OCI-LY7 (cell line): ENCODE measurements around the gene MADD. TPM values are rescaled to one million over a fixed set of nuclear protein-coding genes. Genes with fewer than 3 reads are reported as not detected.

ENCODE experiments used
- BruUV-seq: library from RNA; stranded (reverse); fragments of 400-500 nt; replicated peaks from 2 replicates; lab custom pipeline; 2021; lab: Mats Ljungman, UMichigan
- CTCF ChIA-PET: fragments of 300-600 bp; sonication (Branson Sonifier 250); formaldehyde crosslinking; loops from one replicate; lab custom pipeline; 2022; ENCODE audit warnings: antibody characterized with exemption; ENCODE audit not compliant: unreplicated experiment; lab: Charles Lee
- POLR2A ChIA-PET: fragments of 300-600 bp; sonication (Branson Sonifier 250); formaldehyde crosslinking; loops from one replicate; lab custom pipeline; 2022; ENCODE audit warnings: antibody characterized with exemption; lab: Charles Lee
- DNase-seq: peaks from one replicate; pipeline ENCODE4 v3.0.0-alpha.2; 2015; ENCODE audit warnings: low spot score
- H2AFZ ChIP-seq: fragments of 200-600 bp; sonication (generic), shearing (Covaris generic); 2 replicates; pipeline ENCODE4 v1.6.1; 2014; ENCODE audit warnings: mild to moderate bottlenecking, antibody characterized with exemption, low read length, moderate library complexity
- H3K27ac ChIP-seq: fragments of 200-600 bp; sonication (generic); 2 replicates; pipeline ENCODE4 v1.5.1; 2014; ENCODE audit warnings: mixed run types, low read depth, mild to moderate bottlenecking, moderate library complexity, low read length, inconsistent platforms; ENCODE audit not compliant: poor library complexity, severe bottlenecking
- H3K36me3 ChIP-seq: fragments of 200-600 bp; sonication (generic); 2 replicates; pipeline ENCODE4 v1.6.1; 2014; ENCODE audit warnings: mild to moderate bottlenecking, antibody characterized with exemption, low read length, moderate library complexity, mixed read lengths; ENCODE audit not compliant: insufficient read depth
- H3K4me1 ChIP-seq: fragments of 200-600 bp; sonication (generic); 2 replicates; pipeline ENCODE4 v1.5.1; 2014; ENCODE audit warnings: mild to moderate bottlenecking, low read length; ENCODE audit not compliant: insufficient read depth, poor library complexity, severe bottlenecking
- H3K4me2 ChIP-seq: fragments of 200-600 bp; sonication (generic); 2 replicates; pipeline ENCODE4 v1.6.1; 2014; ENCODE audit warnings: mild to moderate bottlenecking, low read length
- H3K4me3 ChIP-seq: fragments of 200-600 bp; sonication (generic); 2 replicates; pipeline ENCODE4 v1.5.1; 2014; ENCODE audit warnings: mild to moderate bottlenecking, low read depth, low read length; ENCODE audit not compliant: poor library complexity, severe bottlenecking
- H3K79me2 ChIP-seq: fragments of 200-600 bp; sonication (generic); 2 replicates; pipeline ENCODE4 v1.6.1; 2016; ENCODE audit warnings: low read depth, mild to moderate bottlenecking, low read length, moderate library complexity, mixed read lengths; ENCODE audit not compliant: insufficient read depth
- H3K9me2 ChIP-seq: fragments of 200-600 bp; sonication (generic); 2 replicates; pipeline ENCODE4 v1.6.1; 2016; ENCODE audit warnings: mild to moderate bottlenecking, low read length, mixed read lengths; ENCODE audit not compliant: insufficient read depth
- H3K9me3 ChIP-seq: fragments of 200-600 bp; sonication (generic); 2 replicates; pipeline ENCODE4 v1.6.1; 2014; ENCODE audit warnings: mild to moderate bottlenecking, mixed run types, low read length, mixed read lengths
- H4K20me1 ChIP-seq: fragments of 200-600 bp; sonication (generic); 2 replicates; pipeline ENCODE4 v1.6.1; 2014; ENCODE audit warnings: mild to moderate bottlenecking, antibody characterized with exemption, low read length, moderate library complexity, mixed read lengths; ENCODE audit not compliant: insufficient read depth
- CTCF ChIP-seq: fragments of 200-600 bp; sonication (generic); conservative IDR thresholded peaks from 2 replicates; pipeline ENCODE4 v1.5.1; 2014; ENCODE audit warnings: mild to moderate bottlenecking, antibody characterized with exemption, low read length, moderate library complexity, mixed read lengths
- EZH2phosphoT487 ChIP-seq: fragments of 200-600 bp; sonication (generic); IDR thresholded peaks from 2 replicates; pipeline ENCODE4 v1.6.1; 2018; ENCODE audit warnings: low read depth, borderline replicate concordance, mild to moderate bottlenecking, mixed run types, antibody characterized with exemption, low read length, moderate library complexity, mixed read lengths
- intact Hi-C: fragments of 100-400 bp; cut with micrococcal nuclease; formaldehyde crosslinking; loops from one replicate; pipeline ENCODE4 v1.10.0; 2022; ENCODE audit not compliant: unreplicated experiment
- total RNA-seq, 2 experiments: library from RNA; depleted of rRNA in 1 of 2; stranded (reverse); fragments of >200 nt in 1 of 2; shearing (Covaris generic) in 1 of 2; gene quantifications; 2 replicates each; pipeline ENCODE4 v1.2.3, GENCODE V29; 2014 to 2022

Gene MADD
- total RNA-seq, 2 experiments from 2014 or later, result 32.1 to 47.8 TPM

DNA sequence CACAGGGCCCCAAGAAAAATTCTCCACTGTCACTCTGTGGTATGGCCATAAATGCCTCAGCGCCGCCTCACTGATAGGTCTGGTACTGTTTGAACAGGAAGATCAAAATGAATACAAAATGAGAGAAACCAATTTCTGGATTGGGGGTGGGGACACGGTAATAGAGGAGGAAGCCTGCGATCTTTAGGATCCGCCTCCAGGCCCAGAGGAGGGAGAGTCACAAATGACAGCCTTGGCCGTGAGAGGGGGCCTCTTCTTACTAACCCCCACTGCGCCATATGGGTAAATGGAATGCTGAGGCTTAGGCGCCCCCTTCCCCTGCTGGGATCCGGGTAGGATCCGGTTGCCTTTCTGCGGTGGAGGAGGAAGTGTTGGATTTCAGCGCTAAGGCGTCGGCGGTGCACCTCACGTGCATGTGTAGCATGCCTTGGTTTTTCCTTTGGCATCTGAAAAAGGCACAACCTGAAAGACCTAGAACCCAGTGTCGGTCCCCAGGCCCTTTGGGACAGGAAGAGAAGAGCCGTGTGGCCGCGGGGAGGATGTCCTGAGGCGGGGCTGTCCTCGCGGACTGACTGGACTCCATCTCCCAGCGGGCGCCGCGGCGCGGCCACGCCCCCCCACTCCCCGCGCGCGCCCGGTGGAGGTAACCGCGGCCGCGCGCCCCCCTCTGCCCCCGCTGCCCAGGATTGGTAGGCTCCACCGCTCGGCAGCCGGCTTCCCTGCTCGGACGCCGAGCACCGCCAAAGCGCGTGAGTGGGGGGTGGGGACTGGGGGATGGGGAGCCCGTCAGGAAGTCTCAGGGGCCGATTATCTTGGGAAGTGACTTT, 718 bp upstream of the MADD start:
- intact Hi-C loops, result loop anchor here (1.0 to 2.0 kb wide), 6 partner anchors 50 to 157 kb away; partner anchors contain the start of genes DDB2, PSMC3 and SLC39A13
- H4K20me1 ChIP-seq, result peaks cover 24% of the 10 kb centered on the region; the same call in 1 of the 2 replicates
- H3K9me3 ChIP-seq, result no peaks in the 10 kb centered on the region
- no TSS peak for BruUV-seq
- H3K36me3 ChIP-seq, result peaks cover 6% of the 10 kb centered on the region; the same call in 1 of the 2 replicates
- peak overlapping the region; percentile 70 for H2AFZ ChIP-seq
- DNase-seq, result peak; percentile 94
- H3K4me1 ChIP-seq, result peaks cover 53% of the 10 kb centered on the region
- H3K79me2 ChIP-seq, result peaks cover 37% of the 10 kb centered on the region
- ChIA-PET POLR2A (interaction anchor here (0.6 to 1.3 kb wide), 2 partner anchors 11 to 608 kb away, joined by 4 to 5 read pairs; no protein-coding TSS in a partner anchor), CTCF (no interaction called here)
- H3K9me2 ChIP-seq, result no peaks in the 10 kb centered on the region
- H3K4me2 ChIP-seq, result peak overlapping the region; percentile 86
- peak overlapping the region; percentile 78 for H3K4me3 ChIP-seq
- TF ChIP-seq EZH2phosphoT487 (no peak), CTCF (peak; percentile 51)
- peak overlapping the region; percentile 78 for H3K27ac ChIP-seq

- CTCF ChIA-PET, result interaction anchor here (1.2 to 1.8 kb wide), 2 partner anchors 37 to 140 kb away, joined by 3 to 6 read pairs; no protein-coding TSS in a partner anchor
- intact Hi-C loops, result loop anchor here (5.0 kb wide), 3 partner anchors 102 to 582 kb away; no protein-coding TSS in a partner anchor
- Histone ChIP-seq H3K4me2 (peak overlapping the region; percentile 86), H3K9me2 (no peaks in the 10 kb centered on the region), H3K79me2 (peaks cover 41% of the 10 kb centered on the region), H3K36me3 (peaks cover 20% of the 10 kb centered on the region), H3K4me1 (peaks cover 47% of the 10 kb centered on the region), H3K4me3 (peak overlapping the region; percentile 78), H3K27ac (peak overlapping the region; percentile 78), H3K9me3 (no peaks in the 10 kb centered on the region), H4K20me1 (peaks cover 24% of the 10 kb centered on the region; the same call in 1 of the 2 replicates), H2AFZ (no peak overlapping the region)
- BruUV-seq, result no TSS peak
- TF ChIP-seq EZH2phosphoT487 (no peak), CTCF (peak; percentile 74)
- POLR2A ChIA-PET, result interaction anchor here (0.6 to 1.6 kb wide), 10 partner anchors 19 to 533 kb away, joined by 3 to 10 read pairs (median 3); no protein-coding TSS in a partner anchor
- peak; percentile 55 for DNase-seq
Measured at GRCh38 chr11:47270331-47271271, 668 bp downstream of the MADD start.
